Loucy (cell line): ENCODE results near the gene RNLS.

Experiments used
- H2AFZ ChIP-seq: fragments of 200-600 bp; sonication (generic); 2 replicates; pipeline ENCODE4 v1.6.0; 2016; ENCODE audit warnings: antibody characterized with exemption, mild to moderate bottlenecking, low read length, moderate library complexity
- H3F3A ChIP-seq: fragments of 200-600 bp; 2 replicates; pipeline ENCODE4 v1.6.0; 2016; ENCODE audit warnings: antibody characterized with exemption, low read depth, mild to moderate bottlenecking
- H3K27me3 ChIP-seq: fragments of 200-600 bp; sonication (generic); 2 replicates; pipeline ENCODE4 v1.6.1; 2014; ENCODE audit warnings: low read length, mild to moderate bottlenecking; ENCODE audit not compliant: insufficient read depth, poor library complexity, severe bottlenecking
- H3K36me3 ChIP-seq: fragments of 200-600 bp; sonication (generic); 2 replicates; pipeline ENCODE4 v1.6.1; 2016; ENCODE audit warnings: low read length; ENCODE audit not compliant: insufficient read depth
- H3K4me1 ChIP-seq: fragments of 200-600 bp; sonication (generic); 2 replicates; pipeline ENCODE4 v1.5.1; 2014; ENCODE audit warnings: low read length, mild to moderate bottlenecking; ENCODE audit not compliant: insufficient read depth, poor library complexity, severe bottlenecking
- H3K4me2 ChIP-seq: fragments of 200-600 bp; sonication (generic); 2 replicates; pipeline ENCODE4 v1.6.0; 2014; ENCODE audit warnings: antibody characterized with exemption, low read length, low read depth, mild to moderate bottlenecking; ENCODE audit not compliant: poor library complexity, severe bottlenecking
- H3K4me3 ChIP-seq: fragments of 200-600 bp; sonication (generic); 2 replicates; pipeline ENCODE4 v1.5.1; 2014; ENCODE audit warnings: low read length, mild to moderate bottlenecking, mixed read lengths; ENCODE audit not compliant: poor library complexity, severe bottlenecking
- H3K79me2 ChIP-seq: fragments of 200-600 bp; sonication (generic); 2 replicates; pipeline ENCODE4 v1.6.1; 2014; ENCODE audit warnings: low read length; ENCODE audit not compliant: insufficient read depth
- H3K9ac ChIP-seq: fragments of 200-600 bp; sonication (generic); 2 replicates; pipeline ENCODE4 v1.6.0; 2014; ENCODE audit warnings: mild to moderate bottlenecking, low read depth, low read length, moderate library complexity; ENCODE audit not compliant: poor library complexity, severe bottlenecking
- H3K9me2 ChIP-seq: fragments of 200-600 bp; sonication (generic); replicated peaks from 2 replicates; pipeline ENCODE4 v1.6.1; 2016; ENCODE audit warnings: low read depth, low read length, mixed read lengths
- H3K9me3 ChIP-seq: fragments of 200-600 bp; sonication (generic); 2 replicates; pipeline ENCODE4 v1.6.1; 2014; ENCODE audit warnings: mild to moderate bottlenecking, antibody characterized with exemption, low read length, low read depth; ENCODE audit not compliant: insufficient read depth
- H4K20me1 ChIP-seq: fragments of 200-600 bp; sonication (generic); 2 replicates; pipeline ENCODE4 v1.6.0; 2014; ENCODE audit warnings: antibody characterized with exemption, low read length, mild to moderate bottlenecking; ENCODE audit not compliant: insufficient read depth, poor library complexity, severe bottlenecking
- CTCF ChIP-seq: fragments of 200-600 bp; sonication (generic); conservative IDR thresholded peaks from 2 replicates; pipeline ENCODE4 v1.5.1; 2014; ENCODE audit warnings: mild to moderate bottlenecking, antibody characterized with exemption, low read length
- EZH2phosphoT487 ChIP-seq: fragments of 200-600 bp; IDR thresholded peaks from 2 replicates; pipeline ENCODE4 v1.6.1; 2018; ENCODE audit warnings: antibody characterized with exemption, mild to moderate bottlenecking, moderate library complexity, borderline replicate concordance

RNLS gene

GRCh38 chr10:88289342-88289741 lies 293.8 kb downstream of the RNLS start:
- no peaks in the 10 kb centered on the region for H3F3A ChIP-seq
- no peak overlapping the region for H2AFZ ChIP-seq
- H4K20me1 ChIP-seq, result no peaks in the 10 kb centered on the region
- no peak overlapping the region for H3K9ac ChIP-seq
- no peaks in the 10 kb centered on the region for H3K9me2 ChIP-seq
- no peak overlapping the region for H3K4me2 ChIP-seq
- no peaks in the 10 kb centered on the region for H3K27me3 ChIP-seq
- H3K4me3 ChIP-seq, result no peak overlapping the region
- TF ChIP-seq CTCF, result no peak
- H3K79me2 ChIP-seq, result peaks cover 9% of the 10 kb centered on the region; the same call in 1 of the 2 replicates
- H3K9me3 ChIP-seq, result no peaks in the 10 kb centered on the region
- peaks cover 52% of the 10 kb centered on the region for H3K4me1 ChIP-seq
- no peaks in the 10 kb centered on the region for H3K36me3 ChIP-seq

DNA sequence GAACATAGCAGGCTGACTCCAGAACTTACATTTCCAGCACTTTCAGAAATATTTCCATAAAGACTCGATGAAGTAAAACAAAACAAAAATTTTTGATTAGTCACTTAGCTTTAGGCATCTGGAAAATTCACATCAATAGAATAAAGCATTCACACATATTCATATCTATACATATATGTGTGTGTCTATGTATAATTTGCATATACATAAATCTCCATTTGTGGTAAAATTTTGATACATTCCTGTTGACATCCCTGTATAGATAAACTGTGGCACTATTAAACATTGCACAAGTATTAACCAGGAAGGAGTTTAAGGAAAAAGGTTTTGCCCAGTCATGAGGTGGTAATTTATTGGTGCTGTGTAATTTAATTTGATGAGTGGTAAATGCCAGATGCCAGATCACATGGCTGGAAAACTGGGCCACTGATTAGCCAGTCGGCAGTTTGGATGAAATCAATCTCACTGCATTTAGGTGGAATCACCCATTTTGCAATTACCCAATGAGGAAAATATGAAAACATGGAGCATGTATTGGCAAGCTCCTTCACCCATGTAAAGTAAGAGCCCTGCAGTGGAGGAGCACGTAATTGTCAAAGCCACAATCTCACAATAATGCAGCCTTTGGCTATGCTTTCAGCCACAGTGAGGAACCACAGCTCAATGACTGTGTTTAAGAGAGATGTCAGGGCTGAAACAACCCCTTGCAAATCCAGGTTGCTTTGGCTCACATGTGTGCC lies 294.6 kb downstream of the RNLS start:
- Histone ChIP-seq H4K20me1 (no peaks in the 10 kb centered on the region), H3K4me2 (no peak overlapping the region), H3K36me3 (no peaks in the 10 kb centered on the region; the same call in 1 of the 2 replicates), H3K9me3 (no peaks in the 10 kb centered on the region), H3K4me3 (no peak overlapping the region), H3K4me1 (peaks cover 55% of the 10 kb centered on the region), H3K27me3 (no peaks in the 10 kb centered on the region), H3K79me2 (0 out of 2 replicates have a peak, but pooled peaks cover 3% of the 10 kb centered on the region), H2AFZ (no peak overlapping the region), H3K9ac (no peak overlapping the region), H3F3A (no peaks in the 10 kb centered on the region), H3K9me2 (no peaks in the 10 kb centered on the region)
- no peak for TF ChIP-seq EZH2phosphoT487
- no peak for TF ChIP-seq CTCF

DNA sequence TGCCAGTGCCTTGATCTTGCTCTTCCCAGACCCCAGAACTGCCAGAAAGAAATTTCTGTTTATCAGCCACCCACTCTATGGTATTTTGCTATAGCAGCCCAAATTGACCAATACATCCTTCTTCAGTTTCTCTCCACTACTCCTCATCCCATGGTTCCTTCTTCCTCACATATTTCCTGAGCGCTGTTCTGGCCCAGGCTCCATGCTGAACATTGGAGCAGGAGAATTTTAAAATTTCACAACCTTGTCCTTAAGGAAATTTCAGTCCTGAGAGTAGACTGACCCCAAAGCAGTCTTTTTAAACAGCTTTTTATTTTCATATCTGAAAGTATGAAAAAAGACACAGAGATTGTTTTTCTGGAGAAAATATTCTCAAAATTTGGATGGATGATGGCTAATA lies 297.1 kb downstream of the RNLS start:
- Histone ChIP-seq H3K4me3 (no peak overlapping the region), H3K9me3 (no peaks in the 10 kb centered on the region), H3K4me1 (peaks cover 53% of the 10 kb centered on the region), H2AFZ (no peak overlapping the region), H4K20me1 (no peaks in the 10 kb centered on the region), H3K27me3 (no peaks in the 10 kb centered on the region), H3K9ac (no peak overlapping the region), H3K79me2 (0 out of 2 replicates have a peak, but pooled peaks cover 3% of the 10 kb centered on the region), H3F3A (no peaks in the 10 kb centered on the region), H3K4me2 (no peak overlapping the region), H3K36me3 (peaks cover 11% of the 10 kb centered on the region; the same call in 1 of the 2 replicates), H3K9me2 (no peaks in the 10 kb centered on the region)
- TF ChIP-seq EZH2phosphoT487, result no peak
